ENCODE results near the gene ARMC8. TPM values are rescaled to one million over a fixed set of nuclear protein-coding genes. Genes with fewer than 3 reads are reported as not detected.

The ARMC8 gene
- total RNA-seq, 2 donors from 2014 or later: 82.7 to 189 TPM

- Histone ChIP-seq H3K4me1 (ENCODE audit: control insufficient read depth in 1 of 2, low read depth in 2 of 2) (peaks cover 26 to 39% of the 10 kb centered on the region in 2 donors), H3K27me3 (replicated peaks; ENCODE audit: insufficient read depth) (no peaks in the 10 kb centered on the region), H3K27ac (peak overlapping the region; percentile 94 to 99), H3K36me3 (peaks cover 5% of the 10 kb centered on the region), H3K4me3 (peak overlapping the region; percentile 79), H3K9me3 (no peaks in the 10 kb centered on the region)
- ATAC-seq (ENCODE audit: insufficient number of reproducible peaks, low FRiP score, low read depth): no peak
- peak; percentile 64 for DNase-seq (ENCODE audit: low spot score)
- no peak for TF ChIP-seq CTCF (IDR thresholded peaks at IDR 0.05)
Observed at GRCh38 chr3:138186803-138187295, 252 bp upstream of the ARMC8 start.

GRCh38 chr3:138188013-138188730, 1.1 kb downstream of the ARMC8 start:
- peak; percentile 69 for ATAC-seq (ENCODE audit: insufficient number of reproducible peaks, low FRiP score, low read depth)
- peak overlapping the region; percentile 79 for H3K4me3 ChIP-seq
- H3K9me3 ChIP-seq: no peaks in the 10 kb centered on the region
- H3K27me3 ChIP-seq (replicated peaks; ENCODE audit: insufficient read depth): no peaks in the 10 kb centered on the region
- peaks cover 5% of the 10 kb centered on the region for H3K36me3 ChIP-seq
- peak; percentile 15 for DNase-seq (ENCODE audit: low spot score)
- TF ChIP-seq CTCF (IDR thresholded peaks at IDR 0.05): no peak
- peaks cover 26 to 39% of the 10 kb centered on the region in 2 donors for H3K4me1 ChIP-seq (ENCODE audit: control insufficient read depth in 1 of 2, low read depth in 2 of 2)
- H3K27ac ChIP-seq: peak overlapping the region; percentile 94 to 99

- Histone ChIP-seq H3K36me3 (peaks cover 5% of the 10 kb centered on the region), H3K9me3 (no peaks in the 10 kb centered on the region), H3K4me1 (ENCODE audit: control insufficient read depth in 1 of 2, low read depth in 2 of 2) (peaks cover 10 to 13% of the 10 kb centered on the region in 2 donors), H3K27me3 (replicated peaks; ENCODE audit: insufficient read depth) (no peaks in the 10 kb centered on the region), H3K27ac (no peak overlapping the region), H3K4me3 (no peak overlapping the region)
- DNase-seq (ENCODE audit: low spot score) (no peak), ATAC-seq (ENCODE audit: insufficient number of reproducible peaks, low FRiP score, low read depth) (no peak)
- TF ChIP-seq CTCF (IDR thresholded peaks at IDR 0.05): no peak
Observed at GRCh38 chr3:138195481-138195880, 8.4 kb downstream of the ARMC8 start.

GRCh38 chr3:138196023-138196422, 8.9 kb downstream of the ARMC8 start:
- Histone ChIP-seq H3K27me3 (replicated peaks; ENCODE audit: insufficient read depth) (no peaks in the 10 kb centered on the region), H3K4me1 (ENCODE audit: control insufficient read depth in 1 of 2, low read depth in 2 of 2) (peaks cover 5 to 8% of the 10 kb centered on the region in 2 donors), H3K4me3 (no peak overlapping the region), H3K9me3 (no peaks in the 10 kb centered on the region), H3K27ac (no peak overlapping the region), H3K36me3 (peaks cover under 1% of the 10 kb centered on the region)
- no peak for DNase-seq (ENCODE audit: low spot score)
- no peak for TF ChIP-seq CTCF (IDR thresholded peaks at IDR 0.05)
- no peak for ATAC-seq (ENCODE audit: insufficient number of reproducible peaks, low FRiP score, low read depth)

GRCh38 chr3:138197058-138197457, 10.0 kb downstream of the ARMC8 start:
- Histone ChIP-seq H3K4me1 (ENCODE audit: control insufficient read depth in 1 of 2, low read depth in 2 of 2) (no peaks in the 10 kb centered on the region), H3K9me3 (no peaks in the 10 kb centered on the region), H3K27ac (no peak overlapping the region), H3K27me3 (replicated peaks; ENCODE audit: insufficient read depth) (no peaks in the 10 kb centered on the region), H3K4me3 (no peak overlapping the region), H3K36me3 (no peaks in the 10 kb centered on the region)
- no peak for TF ChIP-seq CTCF (IDR thresholded peaks at IDR 0.05)
- ATAC-seq (ENCODE audit: insufficient number of reproducible peaks, low FRiP score, low read depth): no peak
- DNase-seq (ENCODE audit: low spot score): no peak

Measured in thoracic aorta (tissue), 2 donors.